Thyroid gland (tissue), 4 donors: ENCODE results near the gene KIF12.

ENCODE experiments used
- POLR2A ChIP-seq, 2 donors: fragments of 450-650 bp; IDR thresholded peaks; one replicate each; pipeline ENCODE4 v1.6.1; 2017; ENCODE audit warnings: antibody characterized with exemption in 2 of 2, mild to moderate bottlenecking in 2 of 2, moderate library complexity in 1 of 2
- TF ChIP-seq, protein P1 (sequence below), 6 experiments: fragments of 200-600 bp in 3 of 6; fragments of 450-650 bp in 3 of 6; sonication (generic) in 3 of 6; IDR thresholded peaks; one replicate each; pipeline ENCODE4 v1.5.1; 2016 to 2019; ENCODE audit warnings: antibody characterized with exemption in 6 of 6, mild to moderate bottlenecking in 2 of 6, inconsistent platforms in 1 of 6, moderate library complexity in 1 of 6

DNA sequence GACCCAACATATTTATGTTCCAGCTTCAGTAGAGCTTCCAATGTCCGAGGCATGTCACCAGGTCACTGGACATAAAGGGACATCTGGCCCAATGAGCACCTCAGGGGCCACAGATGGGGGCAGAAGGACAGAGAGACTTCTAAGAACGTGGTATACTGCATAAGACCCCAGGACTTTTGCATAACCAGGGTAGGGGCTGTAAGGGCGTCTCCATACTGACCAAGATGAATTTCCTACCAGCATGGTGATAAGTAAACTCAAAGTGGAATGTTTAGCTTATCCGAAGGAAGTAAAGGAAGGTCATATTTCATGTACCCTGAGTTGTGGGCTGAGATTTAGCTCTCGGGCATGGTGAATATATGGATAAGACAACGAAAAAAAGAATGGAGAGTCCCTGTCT lies 38.7 kb upstream of the KIF12 start:
- TF ChIP-seq, protein P1, sequence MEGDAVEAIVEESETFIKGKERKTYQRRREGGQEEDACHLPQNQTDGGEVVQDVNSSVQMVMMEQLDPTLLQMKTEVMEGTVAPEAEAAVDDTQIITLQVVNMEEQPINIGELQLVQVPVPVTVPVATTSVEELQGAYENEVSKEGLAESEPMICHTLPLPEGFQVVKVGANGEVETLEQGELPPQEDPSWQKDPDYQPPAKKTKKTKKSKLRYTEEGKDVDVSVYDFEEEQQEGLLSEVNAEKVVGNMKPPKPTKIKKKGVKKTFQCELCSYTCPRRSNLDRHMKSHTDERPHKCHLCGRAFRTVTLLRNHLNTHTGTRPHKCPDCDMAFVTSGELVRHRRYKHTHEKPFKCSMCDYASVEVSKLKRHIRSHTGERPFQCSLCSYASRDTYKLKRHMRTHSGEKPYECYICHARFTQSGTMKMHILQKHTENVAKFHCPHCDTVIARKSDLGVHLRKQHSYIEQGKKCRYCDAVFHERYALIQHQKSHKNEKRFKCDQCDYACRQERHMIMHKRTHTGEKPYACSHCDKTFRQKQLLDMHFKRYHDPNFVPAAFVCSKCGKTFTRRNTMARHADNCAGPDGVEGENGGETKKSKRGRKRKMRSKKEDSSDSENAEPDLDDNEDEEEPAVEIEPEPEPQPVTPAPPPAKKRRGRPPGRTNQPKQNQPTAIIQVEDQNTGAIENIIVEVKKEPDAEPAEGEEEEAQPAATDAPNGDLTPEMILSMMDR (IDR thresholded peaks at IDR 0.05) = no peak
- TF ChIP-seq POLR2A (IDR thresholded peaks at IDR 0.05) = no peak
